Measurements from ENCODE around the gene PRDX1. TPM values are rescaled to one million over a fixed set of nuclear protein-coding genes. Genes with fewer than 3 reads are reported as not detected.
"Not testable (repeated sequence)": the region's sequence is repeated elsewhere in the genome, so short reads cannot be mapped to it uniquely, and the experiment has no call there.

PRDX1 gene
- total RNA-seq, 2 experiments from 2014 or later = 746 to 755 TPM

GRCh38 chr1:45498279-45498678 lies 23.4 kb downstream of the PRDX1 start:
- peaks cover 2% of the 10 kb centered on the region for H3K36me3 Mint-ChIP-seq
- H3K4me3 Mint-ChIP-seq = no peak overlapping the region
- no peak for DNase-seq
- peaks cover 23% of the 10 kb centered on the region for H3K4me1 Mint-ChIP-seq
- no peaks in the 10 kb centered on the region for H3K9me3 Mint-ChIP-seq
- H3K27me3 Mint-ChIP-seq = no peaks in the 10 kb centered on the region
- H3K27ac Mint-ChIP-seq = no peak overlapping the region

GRCh38 chr1:45493116-45493697 lies 28.5 kb downstream of the PRDX1 start:
- Mint-ChIP-seq H3K36me3 (peaks cover 2% of the 10 kb centered on the region), H3K4me1 (peaks cover 10% of the 10 kb centered on the region), H3K27ac (no peak overlapping the region), H3K27me3 (no peaks in the 10 kb centered on the region), H3K4me3 (no peak overlapping the region), H3K9me3 (no peaks in the 10 kb centered on the region)
- DNase-seq = peak; percentile 36

GRCh38 chr1:45492691-45493090 lies 29.0 kb downstream of the PRDX1 start:
- Mint-ChIP-seq H3K36me3 (peaks cover 2% of the 10 kb centered on the region), H3K27me3 (no peaks in the 10 kb centered on the region), H3K4me3 (no peak overlapping the region), H3K4me1 (peaks cover 11% of the 10 kb centered on the region), H3K9me3 (no peaks in the 10 kb centered on the region), H3K27ac (no peak overlapping the region)
- no peak for DNase-seq

GRCh38 chr1:45491487-45492260 lies 30.0 kb downstream of the PRDX1 start:
- peaks cover 11% of the 10 kb centered on the region for H3K4me1 Mint-ChIP-seq
- H3K9me3 Mint-ChIP-seq = no peaks in the 10 kb centered on the region
- H3K36me3 Mint-ChIP-seq = peaks cover 2% of the 10 kb centered on the region
- DNase-seq = no peak
- no peak overlapping the region for H3K4me3 Mint-ChIP-seq
- no peaks in the 10 kb centered on the region for H3K27me3 Mint-ChIP-seq
- H3K27ac Mint-ChIP-seq = no peak overlapping the region

- DNase-seq = peak; percentile 94
- no peak within 1 kb of the TSS for H3K27ac Mint-ChIP-seq
- H3K36me3 Mint-ChIP-seq = no peaks in the 10 kb centered on the region
- no peak within 1 kb of the TSS for H3K4me3 Mint-ChIP-seq
- no peaks in the 10 kb centered on the region for H3K9me3 Mint-ChIP-seq
- H3K27me3 Mint-ChIP-seq = no peaks in the 10 kb centered on the region
- peaks cover 11% of the 10 kb centered on the region for H3K4me1 Mint-ChIP-seq
Measured at GRCh38 chr1:45490626-45491486, 30.8 kb downstream of the PRDX1 start, which contains the start of gene TESK2. TSS of gene TESK2 (minus strand) at chr1:45491163. CDS start at chr1:45457785, 33,378 bp downstream.

- Mint-ChIP-seq H3K9me3 (no peaks in the 10 kb centered on the region), H3K4me3 (no peak overlapping the region), H3K4me1 (peaks cover 11% of the 10 kb centered on the region), H3K27ac (no peak overlapping the region), H3K27me3 (no peaks in the 10 kb centered on the region), H3K36me3 (no peaks in the 10 kb centered on the region)
- no peak for DNase-seq
Measured at GRCh38 chr1:45490121-45490625, 31.5 kb downstream of the PRDX1 start.

GRCh38 chr1:45489379-45489778 lies 32.3 kb downstream of the PRDX1 start:
- not testable (repeated sequence) for H3K27ac Mint-ChIP-seq, H3K36me3 Mint-ChIP-seq, H3K9me3 Mint-ChIP-seq, H3K27me3 Mint-ChIP-seq, H3K4me3 Mint-ChIP-seq
- peaks cover 11% of the 10 kb centered on the region for H3K4me1 Mint-ChIP-seq
- peak; percentile 28 for DNase-seq

- DNase-seq = no peak
- Mint-ChIP-seq H3K4me3 (no peak overlapping the region), H3K4me1 (peaks cover 11% of the 10 kb centered on the region), H3K27me3 (no peaks in the 10 kb centered on the region), H3K27ac (no peak overlapping the region), H3K9me3 (no peaks in the 10 kb centered on the region), H3K36me3 (no peaks in the 10 kb centered on the region)
Measured at GRCh38 chr1:45488666-45489377, 32.9 kb downstream of the PRDX1 start.

- H3K4me1 Mint-ChIP-seq = peaks cover 10% of the 10 kb centered on the region
- no peak overlapping the region for H3K27ac Mint-ChIP-seq
- H3K27me3 Mint-ChIP-seq = no peaks in the 10 kb centered on the region
- H3K4me3 Mint-ChIP-seq = no peak overlapping the region
- DNase-seq = no peak
- no peaks in the 10 kb centered on the region for H3K36me3 Mint-ChIP-seq
- H3K9me3 Mint-ChIP-seq = no peaks in the 10 kb centered on the region
Measured at GRCh38 chr1:45485949-45486348, 35.7 kb downstream of the PRDX1 start.

- H3K36me3 Mint-ChIP-seq = no peaks in the 10 kb centered on the region
- H3K4me3 Mint-ChIP-seq = no peak overlapping the region
- H3K4me1 Mint-ChIP-seq = peaks cover 3% of the 10 kb centered on the region
- no peak for DNase-seq
- H3K27me3 Mint-ChIP-seq = no peaks in the 10 kb centered on the region
- H3K9me3 Mint-ChIP-seq = no peaks in the 10 kb centered on the region
- H3K27ac Mint-ChIP-seq = no peak overlapping the region
Measured at GRCh38 chr1:45479039-45479748, 42.5 kb downstream of the PRDX1 start.

- Mint-ChIP-seq H3K4me1 (peaks cover 6% of the 10 kb centered on the region), H3K9me3 (no peaks in the 10 kb centered on the region), H3K36me3 (no peaks in the 10 kb centered on the region), H3K4me3 (no peak overlapping the region), H3K27ac (no peak overlapping the region), H3K27me3 (no peaks in the 10 kb centered on the region)
- DNase-seq = no peak
Measured at GRCh38 chr1:45478121-45478814, 43.4 kb downstream of the PRDX1 start.

GRCh38 chr1:45477646-45478045 lies 44.0 kb downstream of the PRDX1 start:
- no peaks in the 10 kb centered on the region for H3K9me3 Mint-ChIP-seq
- H3K4me3 Mint-ChIP-seq = no peak overlapping the region
- DNase-seq = no peak
- H3K4me1 Mint-ChIP-seq = peaks cover 10% of the 10 kb centered on the region
- H3K36me3 Mint-ChIP-seq = no peaks in the 10 kb centered on the region
- H3K27ac Mint-ChIP-seq = no peak overlapping the region
- H3K27me3 Mint-ChIP-seq = no peaks in the 10 kb centered on the region

GRCh38 chr1:45474194-45474593 lies 47.5 kb downstream of the PRDX1 start:
- H3K27ac Mint-ChIP-seq, DNase-seq, H3K27me3 Mint-ChIP-seq, H3K4me3 Mint-ChIP-seq, H3K36me3 Mint-ChIP-seq, H3K9me3 Mint-ChIP-seq: not testable (repeated sequence)
- H3K4me1 Mint-ChIP-seq = peaks cover 12% of the 10 kb centered on the region

- Mint-ChIP-seq H3K4me3 (no peak overlapping the region), H3K36me3 (no peaks in the 10 kb centered on the region), H3K4me1 (peaks cover 9% of the 10 kb centered on the region), H3K9me3 (no peaks in the 10 kb centered on the region), H3K27me3 (no peaks in the 10 kb centered on the region), H3K27ac (no peak overlapping the region)
- no peak for DNase-seq
Measured at GRCh38 chr1:45473302-45473701, 48.4 kb downstream of the PRDX1 start.

Data from activated naive CD8-positive, alpha-beta T cell treated with anti-CD3 and anti-CD28 coated beads for 36 hours (primary cell).